GM19395 (cell line): ENCODE results near the gene TMPRSS3.

Experiments used
- ATAC-seq: cut with Tn5 transposase; IDR thresholded peaks from one replicate; pipeline ENCODE4 v1.9.1; 2021; ENCODE audit warnings: mild to moderate bottlenecking, moderate library complexity; ENCODE audit not compliant: unreplicated experiment

The TMPRSS3 gene

GRCh38 chr21:42395905-42396651, at the start of gene TMPRSS3:
TSS of gene TMPRSS3 (minus strand) at chr21:42396052. CDS start at chr21:42395417, 635 bp downstream.
- no peak for ATAC-seq

GRCh38 chr21:42445311-42445710, 49.5 kb upstream of the TMPRSS3 start:
- no peak for ATAC-seq

GRCh38 chr21:42444745-42445059, 48.9 kb upstream of the TMPRSS3 start:
- ATAC-seq, result no peak

- ATAC-seq, result no peak
These were observed 48.3 kb upstream of the TMPRSS3 start for GRCh38 chr21:42443876-42444744.

GRCh38 chr21:42443181-42443785, 47.4 kb upstream of the TMPRSS3 start:
- ATAC-seq, result no peak

GRCh38 chr21:42441963-42442362, 46.1 kb upstream of the TMPRSS3 start:
- no peak for ATAC-seq

- ATAC-seq, result peak; percentile 66
These were observed 44.4 kb upstream of the TMPRSS3 start for GRCh38 chr21:42440187-42440792.

GRCh38 chr21:42439284-42440186, 43.7 kb upstream of the TMPRSS3 start:
- ATAC-seq, result no peak

GRCh38 chr21:42438316-42439205, 42.7 kb upstream of the TMPRSS3 start:
- ATAC-seq, result no peak

GRCh38 chr21:42437786-42438185, 41.9 kb upstream of the TMPRSS3 start:
- no peak for ATAC-seq

- ATAC-seq, result no peak
These were observed 41.1 kb upstream of the TMPRSS3 start for GRCh38 chr21:42436914-42437313.

GRCh38 chr21:42435833-42436232, 40.0 kb upstream of the TMPRSS3 start:
- ATAC-seq, result no peak

- no peak for ATAC-seq
These were observed 39.5 kb upstream of the TMPRSS3 start for GRCh38 chr21:42435401-42435800.

- no peak for ATAC-seq
These were observed 39.0 kb upstream of the TMPRSS3 start for GRCh38 chr21:42434884-42435283.

- no peak for ATAC-seq
These were observed 38.2 kb upstream of the TMPRSS3 start for GRCh38 chr21:42433946-42434551.

GRCh38 chr21:42432695-42433094, 36.8 kb upstream of the TMPRSS3 start:
- ATAC-seq, result no peak

GRCh38 chr21:42431196-42431595, 35.3 kb upstream of the TMPRSS3 start:
- no peak for ATAC-seq

GRCh38 chr21:42430521-42430920, 34.7 kb upstream of the TMPRSS3 start:
- no peak for ATAC-seq

GRCh38 chr21:42429856-42430255, 34.0 kb upstream of the TMPRSS3 start:
- no peak for ATAC-seq
